GM18502 (cell line): ENCODE results near the gene FAM184A.
"Not testable (repeated sequence)": the region's sequence is repeated elsewhere in the genome, so short reads cannot be mapped to it uniquely, and the experiment has no call there.

ENCODE experiments used
- ATAC-seq: cut with Tn5 transposase; IDR thresholded peaks from one replicate; pipeline ENCODE4 v1.9.1; 2021; ENCODE audit warnings: mild to moderate bottlenecking; ENCODE audit not compliant: unreplicated experiment, poor library complexity

FAM184A gene

GRCh38 chr6:119026822-119027221, 51.6 kb downstream of the FAM184A start:
- ATAC-seq: no peak

GRCh38 chr6:119025793-119026192, 52.7 kb downstream of the FAM184A start:
- ATAC-seq: no peak

GRCh38 chr6:119024111-119024510, 54.4 kb downstream of the FAM184A start:
- no peak for ATAC-seq

GRCh38 chr6:119022796-119023195, 55.7 kb downstream of the FAM184A start:
- no peak for ATAC-seq

GRCh38 chr6:119020597-119021561, 57.6 kb downstream of the FAM184A start:
- ATAC-seq: no peak

GRCh38 chr6:119015165-119015564, 63.3 kb downstream of the FAM184A start:
- ATAC-seq: not testable (repeated sequence)

- no peak for ATAC-seq
These were observed 65.9 kb downstream of the FAM184A start for GRCh38 chr6:119012521-119012920.

- not testable (repeated sequence) for ATAC-seq
These were observed 69.2 kb downstream of the FAM184A start for GRCh38 chr6:119009266-119009665.

- ATAC-seq: no peak
These were observed 71.5 kb downstream of the FAM184A start for GRCh38 chr6:119006974-119007373.

GRCh38 chr6:119002069-119002468, 76.4 kb downstream of the FAM184A start:
- no peak for ATAC-seq

GRCh38 chr6:118999494-119000040, 78.9 kb downstream of the FAM184A start:
- ATAC-seq: no peak

GRCh38 chr6:118997426-118997825, 81.0 kb downstream of the FAM184A start:
- not testable (repeated sequence) for ATAC-seq

- no peak for ATAC-seq
These were observed 82.1 kb downstream of the FAM184A start for GRCh38 chr6:118996289-118996820.

- ATAC-seq: no peak
These were observed 84.6 kb downstream of the FAM184A start for GRCh38 chr6:118993803-118994251.

GRCh38 chr6:118993358-118993757, 85.1 kb downstream of the FAM184A start:
- no peak for ATAC-seq

GRCh38 chr6:118992186-118992795, 86.2 kb downstream of the FAM184A start:
- no peak for ATAC-seq

- ATAC-seq: no peak
These were observed 92.2 kb downstream of the FAM184A start for GRCh38 chr6:118986312-118986711.

GRCh38 chr6:118985123-118985830, 93.2 kb downstream of the FAM184A start:
- ATAC-seq: no peak

- no peak for ATAC-seq
These were observed 94.1 kb downstream of the FAM184A start for GRCh38 chr6:118984342-118984741.

- ATAC-seq: no peak
These were observed 95.9 kb downstream of the FAM184A start for GRCh38 chr6:118982575-118982911.
